Karpas-422 (cell line): Measurements from ENCODE around the gene CLEC10A. TPM values are rescaled to one million over a fixed set of nuclear protein-coding genes. Genes with fewer than 3 reads are reported as not detected.

Experiments
- DNase-seq: peaks from one replicate; pipeline ENCODE4 v3.0.0-alpha.2; 2015
- H2AFZ ChIP-seq: fragments of 200-600 bp; sonication (generic); 2 replicates; pipeline ENCODE4 v1.6.1; 2014; ENCODE audit warnings: antibody characterized with exemption, low read length, mixed read lengths
- H3K27ac ChIP-seq: fragments of 200-600 bp; sonication (generic); 2 replicates; pipeline ENCODE4 v1.5.1; 2014; ENCODE audit warnings: mild to moderate bottlenecking, low read length, moderate library complexity
- H3K27me3 ChIP-seq: fragments of 200-600 bp; sonication (generic); 2 replicates; pipeline ENCODE4 v1.6.1; 2014; ENCODE audit warnings: low read length, mixed read lengths
- H3K36me3 ChIP-seq: fragments of 200-600 bp; sonication (generic); 2 replicates; pipeline ENCODE4 v1.6.1; 2014; ENCODE audit warnings: low read length, mixed read lengths; ENCODE audit not compliant: insufficient read depth
- H3K4me1 ChIP-seq: fragments of 200-600 bp; sonication (generic); 2 replicates; pipeline ENCODE4 v1.6.1; 2014; ENCODE audit warnings: mild to moderate bottlenecking, low read length, mixed read lengths
- H3K4me2 ChIP-seq: fragments of 200-600 bp; sonication (generic); 2 replicates; pipeline ENCODE4 v1.6.1; 2014; ENCODE audit warnings: low read length, low read depth, mild to moderate bottlenecking; ENCODE audit not compliant: poor library complexity, severe bottlenecking
- H3K4me3 ChIP-seq: fragments of 200-600 bp; sonication (generic); 2 replicates; pipeline ENCODE4 v1.5.1; 2014; ENCODE audit warnings: mild to moderate bottlenecking, antibody characterized with exemption, low read length, mixed read lengths
- H3K79me2 ChIP-seq: fragments of 200-600 bp; sonication (generic); 2 replicates; pipeline ENCODE4 v1.6.1; 2014; ENCODE audit warnings: mild to moderate bottlenecking, low read length, mixed read lengths
- H3K9ac ChIP-seq: fragments of 200-600 bp; sonication (generic); 2 replicates; pipeline ENCODE4 v1.6.0; 2014; ENCODE audit warnings: low read length
- H3K9me2 ChIP-seq: fragments of 200-600 bp; sonication (generic), shearing (Covaris generic); replicated peaks from 2 replicates; pipeline ENCODE4 v1.6.0; 2014; ENCODE audit warnings: mild to moderate bottlenecking, low read length, moderate library complexity; ENCODE audit not compliant: insufficient read depth
- H3K9me3 ChIP-seq: fragments of 300-700, 200-600 bp; sonication (generic); 2 replicates; pipeline ENCODE4 v1.6.1; 2014; ENCODE audit warnings: low read length, mixed read lengths
- H4K20me1 ChIP-seq: fragments of 200-600 bp; sonication (generic); 2 replicates; pipeline ENCODE4 v1.6.1; 2014; ENCODE audit warnings: mild to moderate bottlenecking, antibody characterized with exemption, low read length, low read depth; ENCODE audit not compliant: insufficient read depth
- total RNA-seq: library from RNA; depleted of rRNA; stranded (reverse); fragments of >200 nt; shearing (Covaris generic); gene quantifications from 2 replicates; pipeline ENCODE4 v1.2.3, GENCODE V29; 2014; ENCODE audit warnings: low replicate concordance

CLEC10A gene
- total RNA-seq, 1 experiment from 2014 or later: not detected

DNA sequence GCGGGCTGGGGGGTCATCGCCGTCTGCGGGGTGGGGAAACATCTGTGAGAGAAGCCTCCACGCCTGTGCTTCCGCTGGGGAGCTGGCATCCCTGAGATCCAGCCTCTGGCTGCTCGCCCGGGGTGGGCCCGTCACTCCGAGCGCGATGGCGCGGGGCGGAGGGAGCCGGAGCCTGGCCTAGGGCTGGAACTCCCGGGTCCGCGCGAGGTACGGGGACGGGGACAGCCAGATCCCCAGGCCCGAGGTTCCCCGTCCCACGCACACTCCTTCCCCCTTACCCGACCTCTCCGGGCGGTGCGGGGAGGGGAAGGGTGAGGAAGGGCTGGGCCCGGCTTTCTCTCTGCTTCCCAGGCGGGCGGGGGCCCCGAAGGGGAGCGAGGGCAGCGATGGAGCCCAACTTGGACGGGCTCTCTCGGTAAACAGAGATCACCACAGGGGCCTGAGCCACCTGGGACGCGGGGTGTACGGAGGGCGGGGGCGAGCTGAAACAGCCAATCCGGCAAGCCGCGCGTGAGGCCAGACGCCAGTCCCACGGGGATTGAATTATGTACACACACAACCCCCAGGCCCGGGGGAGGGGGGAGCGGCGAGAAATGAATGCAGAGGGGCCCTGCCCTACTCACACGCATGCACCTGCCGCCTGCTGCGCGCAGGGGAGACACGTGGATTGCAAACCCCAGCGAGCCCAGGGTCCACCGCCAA lies 36.4 kb downstream of the CLEC10A start, which contains the start of gene SLC16A11:
Gene SLC16A11 (minus strand): TSS at position 596 of the 702 bp plus-strand sequence. CDS start 579 bp downstream, at position 17.
- Histone ChIP-seq H3K4me2 (no peak within 1 kb of the TSS), H3K4me3 (no peak within 1 kb of the TSS), H3K9ac (no peak within 1 kb of the TSS), H2AFZ (no peak within 1 kb of the TSS), H3K4me1 (peaks cover 8% of the 10 kb centered on the region), H3K79me2 (no peaks in the 10 kb centered on the region), H3K27me3 (no peaks in the 10 kb centered on the region), H3K9me3 (no peaks in the 10 kb centered on the region), H3K9me2 (no peaks in the 10 kb centered on the region), H3K27ac (no peak within 1 kb of the TSS), H3K36me3 (no peaks in the 10 kb centered on the region), H4K20me1 (no peaks in the 10 kb centered on the region)
- DNase-seq: no peak

DNA sequence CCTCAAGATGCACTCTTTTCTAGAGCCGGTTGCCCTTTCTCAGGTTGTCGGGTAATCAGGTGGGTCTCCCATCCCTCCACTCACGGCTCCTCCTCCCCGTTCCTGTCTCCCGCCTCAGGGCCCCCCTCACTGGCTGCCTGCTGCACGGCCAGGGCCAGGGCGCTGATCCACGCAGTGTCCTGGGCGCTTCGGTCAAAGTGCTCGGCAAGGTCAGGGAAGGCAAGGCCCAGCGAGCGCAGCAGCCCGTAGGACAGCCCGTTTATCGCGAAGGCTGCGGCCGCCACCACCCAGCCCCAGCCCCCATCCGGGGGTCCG lies 36.9 kb downstream of the CLEC10A start:
- H3K4me1 ChIP-seq: peaks cover 8% of the 10 kb centered on the region
- no peak for DNase-seq
- H3K4me2 ChIP-seq: no peak overlapping the region
- no peaks in the 10 kb centered on the region for H3K79me2 ChIP-seq
- H3K9ac ChIP-seq: no peak overlapping the region
- no peaks in the 10 kb centered on the region for H3K36me3 ChIP-seq
- H3K9me2 ChIP-seq: no peaks in the 10 kb centered on the region
- H3K27me3 ChIP-seq: no peaks in the 10 kb centered on the region
- no peaks in the 10 kb centered on the region for H3K9me3 ChIP-seq
- H2AFZ ChIP-seq: no peak overlapping the region
- H4K20me1 ChIP-seq: no peaks in the 10 kb centered on the region
- H3K4me3 ChIP-seq: no peak overlapping the region
- H3K27ac ChIP-seq: no peak overlapping the region

DNA sequence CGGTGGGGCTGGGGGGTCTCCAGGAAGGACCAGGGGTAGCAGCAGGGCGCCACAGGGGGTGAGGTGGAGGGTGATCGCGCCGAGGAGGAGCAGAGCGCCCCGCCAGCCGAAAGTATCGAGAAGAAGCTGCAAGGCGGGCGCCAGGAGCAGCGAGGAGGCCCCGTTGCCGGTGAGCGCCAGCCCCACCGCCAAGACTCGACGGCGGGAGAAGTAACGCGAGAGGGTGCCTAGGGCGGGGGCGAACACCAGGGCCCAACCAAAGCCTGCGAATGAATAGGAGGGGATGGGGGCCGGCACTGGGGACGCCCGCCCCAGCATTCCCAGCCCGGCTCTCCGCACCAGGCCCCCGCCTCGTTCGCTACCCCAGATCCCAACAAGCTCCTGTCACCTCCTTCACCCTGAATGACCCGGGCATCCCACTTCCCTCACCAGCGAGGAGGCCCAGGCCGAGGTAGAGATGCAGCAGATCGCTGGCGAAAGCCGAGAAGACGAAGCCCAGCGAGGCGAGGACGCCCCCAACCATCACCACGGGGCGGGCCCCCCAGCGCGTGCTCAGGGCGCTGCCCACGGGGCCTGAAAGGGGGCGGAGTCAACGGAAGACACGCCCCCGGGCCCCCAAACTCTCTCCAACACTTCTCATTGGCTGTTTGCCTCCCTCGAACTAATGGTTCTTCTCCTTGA lies 37.4 kb downstream of the CLEC10A start:
- no peak overlapping the region for H3K4me3 ChIP-seq
- H3K9me2 ChIP-seq: no peaks in the 10 kb centered on the region
- H4K20me1 ChIP-seq: no peaks in the 10 kb centered on the region
- H3K9ac ChIP-seq: no peak overlapping the region
- H3K4me1 ChIP-seq: peaks cover 8% of the 10 kb centered on the region
- H3K79me2 ChIP-seq: no peaks in the 10 kb centered on the region
- H3K4me2 ChIP-seq: no peak overlapping the region
- no peaks in the 10 kb centered on the region for H3K36me3 ChIP-seq
- H3K27me3 ChIP-seq: no peaks in the 10 kb centered on the region
- H2AFZ ChIP-seq: no peak overlapping the region
- no peak for DNase-seq
- H3K9me3 ChIP-seq: no peaks in the 10 kb centered on the region
- H3K27ac ChIP-seq: no peak overlapping the region

DNA sequence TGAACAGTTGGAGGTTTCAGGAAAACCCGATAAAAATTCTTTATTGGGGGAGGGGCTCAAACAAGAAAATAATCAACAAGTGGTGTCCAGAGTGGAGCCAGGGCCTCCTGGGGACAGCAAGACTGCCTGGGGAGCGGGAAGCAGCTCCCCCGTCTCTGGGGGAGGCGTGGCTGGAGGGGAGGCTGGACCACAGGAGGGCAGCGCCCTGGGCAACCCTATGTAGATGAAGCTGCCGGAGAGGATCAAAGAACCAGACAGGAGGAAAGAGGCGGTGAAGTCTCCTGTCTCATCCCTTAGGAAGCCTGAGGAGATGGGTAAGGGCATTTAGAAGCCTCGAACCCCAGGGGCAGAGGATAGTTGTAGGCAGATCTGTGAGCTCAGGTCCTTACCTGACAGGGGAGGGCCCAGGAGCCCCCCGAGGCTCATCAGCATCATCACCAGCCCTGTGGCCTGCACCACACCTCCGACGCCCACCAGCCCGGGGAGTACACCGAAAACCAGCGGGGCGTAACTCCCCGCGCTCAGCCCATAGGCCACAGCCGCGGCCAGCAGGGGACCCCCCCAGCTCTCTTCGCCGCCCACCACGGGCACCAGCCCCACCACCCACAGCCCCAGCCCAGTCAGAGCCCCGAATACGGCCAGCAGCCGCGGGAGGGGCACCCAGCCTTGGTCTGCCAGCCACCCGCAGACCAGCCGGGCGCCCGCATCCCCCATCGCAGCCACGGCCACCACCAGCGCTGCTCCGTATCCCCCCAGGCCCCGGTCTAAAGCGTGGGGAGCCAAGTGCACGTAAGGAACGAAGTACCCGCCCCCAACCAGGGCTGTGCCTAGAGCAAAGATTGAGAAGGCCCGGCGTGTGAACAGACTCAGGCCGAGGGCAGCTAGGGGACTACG lies 38.2 kb downstream of the CLEC10A start:
- no peak overlapping the region for H3K27ac ChIP-seq
- no peak overlapping the region for H3K9ac ChIP-seq
- no peaks in the 10 kb centered on the region for H3K9me2 ChIP-seq
- H3K9me3 ChIP-seq: no peaks in the 10 kb centered on the region
- no peaks in the 10 kb centered on the region for H4K20me1 ChIP-seq
- no peak for DNase-seq
- H3K79me2 ChIP-seq: no peaks in the 10 kb centered on the region
- H3K4me3 ChIP-seq: no peak overlapping the region
- no peaks in the 10 kb centered on the region for H3K27me3 ChIP-seq
- peaks cover 8% of the 10 kb centered on the region for H3K4me1 ChIP-seq
- no peak overlapping the region for H3K4me2 ChIP-seq
- H2AFZ ChIP-seq: no peak overlapping the region
- no peaks in the 10 kb centered on the region for H3K36me3 ChIP-seq

DNA sequence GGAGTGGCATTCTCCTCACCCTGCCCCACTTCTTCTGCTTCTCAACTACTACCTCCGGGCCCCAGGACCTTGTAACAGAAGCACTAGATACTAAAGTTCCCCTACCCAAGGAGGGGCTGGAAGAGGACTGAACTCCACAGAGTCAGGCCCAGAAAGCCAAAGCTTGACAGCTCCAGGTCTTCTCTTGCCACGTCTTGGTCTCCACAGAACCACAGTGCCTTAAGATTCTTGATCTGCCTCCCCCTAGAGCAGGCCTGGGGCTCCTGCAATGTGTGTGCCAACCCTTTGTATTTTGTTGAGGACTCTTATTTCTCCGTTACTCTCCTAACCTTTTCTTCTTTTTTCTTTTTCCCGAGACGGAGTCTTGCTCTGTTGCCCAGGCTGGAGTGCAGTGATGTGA lies 40.2 kb downstream of the CLEC10A start:
- no peaks in the 10 kb centered on the region for H3K36me3 ChIP-seq
- H3K27me3 ChIP-seq: no peaks in the 10 kb centered on the region
- no peak overlapping the region for H2AFZ ChIP-seq
- no peak overlapping the region for H3K4me3 ChIP-seq
- H3K9me3 ChIP-seq: no peaks in the 10 kb centered on the region
- H4K20me1 ChIP-seq: no peaks in the 10 kb centered on the region
- peaks cover 7% of the 10 kb centered on the region; the same call in 1 of the 2 replicates for H3K79me2 ChIP-seq
- no peak overlapping the region for H3K9ac ChIP-seq
- no peak overlapping the region for H3K27ac ChIP-seq
- peaks cover 10% of the 10 kb centered on the region for H3K4me1 ChIP-seq
- no peak overlapping the region for H3K4me2 ChIP-seq
- DNase-seq: no peak
- H3K9me2 ChIP-seq: no peaks in the 10 kb centered on the region

DNA sequence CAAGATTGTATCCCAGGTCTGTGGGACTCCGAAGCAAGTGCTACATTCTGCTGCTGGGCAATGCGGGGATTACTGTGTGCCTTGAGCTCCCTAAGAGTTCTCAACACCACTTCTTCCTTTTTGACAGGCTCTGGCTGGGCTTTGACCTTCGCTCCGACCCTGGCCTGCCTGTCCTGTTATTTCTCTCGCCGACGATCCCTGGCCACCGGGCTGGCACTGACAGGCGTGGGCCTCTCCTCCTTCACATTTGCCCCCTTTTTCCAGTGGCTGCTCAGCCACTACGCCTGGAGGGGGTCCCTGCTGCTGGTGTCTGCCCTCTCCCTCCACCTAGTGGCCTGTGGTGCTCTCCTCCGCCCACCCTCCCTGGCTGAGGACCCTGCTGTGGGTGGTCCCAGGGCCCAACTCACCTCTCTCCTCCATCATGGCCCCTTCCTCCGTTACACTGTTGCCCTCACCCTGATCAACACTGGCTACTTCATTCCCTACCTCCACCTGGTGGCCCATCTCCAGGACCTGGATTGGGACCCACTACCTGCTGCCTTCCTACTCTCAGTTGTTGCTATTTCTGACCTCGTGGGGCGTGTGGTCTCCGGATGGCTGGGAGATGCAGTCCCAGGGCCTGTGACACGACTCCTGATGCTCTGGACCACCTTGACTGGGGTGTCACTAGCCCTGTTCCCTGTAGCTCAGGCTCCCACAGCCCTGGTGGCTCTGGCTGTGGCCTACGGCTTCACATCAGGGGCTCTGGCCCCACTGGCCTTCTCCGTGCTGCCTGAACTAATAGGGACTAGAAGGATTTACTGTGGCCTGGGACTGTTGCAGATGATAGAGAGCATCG lies 41.8 kb downstream of the CLEC10A start:
- no peaks in the 10 kb centered on the region for H3K36me3 ChIP-seq
- DNase-seq: no peak
- H3K4me3 ChIP-seq: no peak overlapping the region
- H3K79me2 ChIP-seq: peaks cover 7% of the 10 kb centered on the region; the same call in 1 of the 2 replicates
- no peak overlapping the region for H3K9ac ChIP-seq
- H3K27me3 ChIP-seq: no peaks in the 10 kb centered on the region
- H3K9me3 ChIP-seq: no peaks in the 10 kb centered on the region
- H2AFZ ChIP-seq: no peak overlapping the region
- H3K4me1 ChIP-seq: peaks cover 12% of the 10 kb centered on the region
- H4K20me1 ChIP-seq: no peaks in the 10 kb centered on the region
- no peaks in the 10 kb centered on the region for H3K9me2 ChIP-seq
- no peak overlapping the region for H3K4me2 ChIP-seq
- H3K27ac ChIP-seq: no peak overlapping the region

DNA sequence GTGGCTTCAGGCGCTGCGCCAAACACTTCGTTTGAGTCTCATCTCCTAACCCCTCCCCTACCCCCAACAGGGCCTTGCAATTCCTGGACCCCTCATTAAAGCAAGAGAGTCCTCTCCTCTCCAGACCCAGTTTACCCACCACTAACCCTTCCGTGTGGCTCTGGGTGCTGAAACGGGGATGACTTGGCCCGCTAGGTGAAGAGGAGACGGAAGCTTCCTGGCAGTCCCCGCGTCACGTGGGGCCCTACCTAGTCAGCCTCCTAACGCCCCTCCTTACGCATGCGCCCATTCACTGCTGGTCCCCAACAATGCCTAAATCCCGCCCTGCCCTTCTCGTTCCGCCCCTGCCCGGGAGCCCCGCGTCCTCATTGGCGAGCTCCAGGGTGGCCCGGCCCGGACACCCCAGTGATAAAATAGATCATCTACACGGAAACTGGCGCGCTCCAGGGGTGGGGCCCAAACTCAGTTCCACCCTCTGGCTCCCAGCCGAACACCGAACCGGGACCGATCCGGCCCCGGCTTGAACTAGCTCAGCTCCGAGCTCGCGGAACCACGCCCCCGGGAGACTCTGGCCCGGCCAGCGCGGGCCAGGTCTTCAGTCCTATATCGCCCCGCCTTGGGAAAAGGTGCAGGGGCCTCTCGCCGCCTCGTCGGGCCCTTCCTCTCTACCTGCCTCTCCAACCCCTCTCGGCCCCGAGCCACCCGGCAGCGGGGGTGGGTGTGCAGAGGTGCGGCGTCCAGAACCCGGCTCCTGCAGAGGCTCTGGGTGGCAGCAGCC lies 44.3 kb downstream of the CLEC10A start, which contains the start of gene SLC16A13:
Gene SLC16A13 (plus strand): TSS at position 425 of the 778 bp plus-strand sequence. CDS start 368 bp downstream, outside the sequence.
- peak; percentile 99 for DNase-seq
- peaks cover 7% of the 10 kb centered on the region; the same call in 1 of the 2 replicates for H3K79me2 ChIP-seq
- peak within 1 kb of the TSS; percentile 88 for H3K4me2 ChIP-seq
- H3K36me3 ChIP-seq: no peaks in the 10 kb centered on the region
- no peaks in the 10 kb centered on the region for H3K9me3 ChIP-seq
- no peaks in the 10 kb centered on the region for H4K20me1 ChIP-seq
- no peaks in the 10 kb centered on the region for H3K27me3 ChIP-seq
- peak within 1 kb of the TSS; percentile 97 for H2AFZ ChIP-seq
- H3K9ac ChIP-seq: peak within 1 kb of the TSS; percentile 88
- peaks cover 12% of the 10 kb centered on the region for H3K4me1 ChIP-seq
- no peaks in the 10 kb centered on the region for H3K9me2 ChIP-seq
- H3K4me3 ChIP-seq: peak within 1 kb of the TSS; percentile 84
- H3K27ac ChIP-seq: peak within 1 kb of the TSS; percentile 37; the same call in 1 of the 2 replicates
